ENCODE results near the gene NUDT6. TPM values are rescaled to one million over a fixed set of nuclear protein-coding genes. Genes with fewer than 3 reads are reported as not detected.

Gene NUDT6
- total and polyA plus RNA-seq, 10 donors: 1.4 to 12.5 (median 5.1) TPM

- Histone ChIP-seq H3K9me3 (no peaks in the 10 kb centered on the region), H3K4me3 (no peak overlapping the region), H3K4me1 (no peaks in the 10 kb centered on the region), H3K27me3 (replicated peaks in 1 of 7) (no peaks in the 10 kb centered on the region), H3K36me3 (peaks cover 0 to 17% (median 0%) of the 10 kb centered on the region in 6 donors), H3K27ac (no peak overlapping the region)
- no peak for DNase-seq
- TF ChIP-seq POLR2AphosphoS5 (IDR thresholded peaks at IDR 0.05) (no peak), POLR2A (IDR thresholded peaks at IDR 0.05) (no peak), CTCF (IDR thresholded peaks at IDR 0.05 in 8 of 11, conservative IDR thresholded peaks at IDR 0.05 in 3 of 11) (no peak)
- intact Hi-C loops (cut with DNase I; ENCODE audit: low total_unique reads): no loop called here
These were observed 18.6 kb downstream of the NUDT6 start for GRCh38 chr4:122903766-122904288.

GRCh38 chr4:122901247-122902010 lies 21.0 kb downstream of the NUDT6 start:
- 84 to 93% (median 89%) methylated on average over 2 of the region's 2 CpGs for WGBS, 5 donors
- no peak overlapping the region for H3K4me3 ChIP-seq
- DNase-seq: no peak
- intact Hi-C loops (cut with DNase I; ENCODE audit: low total_unique reads): no loop called here
- H3K27ac ChIP-seq: no peak overlapping the region
- H3K4me1 ChIP-seq: no peaks in the 10 kb centered on the region
- TF ChIP-seq POLR2AphosphoS5 (IDR thresholded peaks at IDR 0.05) (no peak), CTCF (IDR thresholded peaks at IDR 0.05 in 8 of 11, conservative IDR thresholded peaks at IDR 0.05 in 3 of 11) (no peak), POLR2A (IDR thresholded peaks at IDR 0.05) (no peak)
- no peaks in the 10 kb centered on the region for H3K27me3 ChIP-seq (replicated peaks in 1 of 7)
- H3K9me3 ChIP-seq: no peaks in the 10 kb centered on the region
- H3K36me3 ChIP-seq: peaks cover 0 to 17% (median 0%) of the 10 kb centered on the region in 6 donors

GRCh38 chr4:122900314-122900713 lies 22.1 kb downstream of the NUDT6 start:
- Histone ChIP-seq H3K4me1 (no peaks in the 10 kb centered on the region), H3K9me3 (no peaks in the 10 kb centered on the region), H3K36me3 (peaks cover 0 to 8% (median 0%) of the 10 kb centered on the region in 6 donors), H3K27me3 (replicated peaks in 1 of 7) (no peaks in the 10 kb centered on the region), H3K4me3 (no peak overlapping the region), H3K27ac (no peak overlapping the region)
- intact Hi-C loops (cut with DNase I; ENCODE audit: low total_unique reads): no loop called here
- DNase-seq: no peak
- 84 to 92% (median 88%) methylated on average over 3 of the region's 3 CpGs for WGBS, 5 donors
- TF ChIP-seq POLR2AphosphoS5 (IDR thresholded peaks at IDR 0.05) (no peak), CTCF (IDR thresholded peaks at IDR 0.05 in 8 of 11, conservative IDR thresholded peaks at IDR 0.05 in 3 of 11) (no peak), POLR2A (IDR thresholded peaks at IDR 0.05) (no peak)

GRCh38 chr4:122899682-122900081 lies 22.7 kb downstream of the NUDT6 start:
- no peak overlapping the region for H3K4me3 ChIP-seq
- peaks cover 0 to 2% (median 0%) of the 10 kb centered on the region in 6 donors for H3K36me3 ChIP-seq
- TF ChIP-seq POLR2AphosphoS5 (IDR thresholded peaks at IDR 0.05): no peak
- no peak for TF ChIP-seq POLR2A (IDR thresholded peaks at IDR 0.05)
- TF ChIP-seq CTCF (IDR thresholded peaks at IDR 0.05 in 8 of 11, conservative IDR thresholded peaks at IDR 0.05 in 3 of 11): no peak
- H3K27me3 ChIP-seq (replicated peaks in 1 of 7): no peaks in the 10 kb centered on the region
- no peak for DNase-seq
- no peaks in the 10 kb centered on the region for H3K4me1 ChIP-seq
- H3K27ac ChIP-seq: no peak overlapping the region
- WGBS, 5 donors: 85 to 97% (median 96%) methylated on average over 3 to 7 of the region's 7 CpGs
- intact Hi-C loops (cut with DNase I; ENCODE audit: low total_unique reads): no loop called here
- H3K9me3 ChIP-seq: no peaks in the 10 kb centered on the region
